Esophagus muscularis mucosa (tissue), 4 donors: Measurements from ENCODE around the gene PPM1F. TPM values are rescaled to one million over a fixed set of nuclear protein-coding genes. Genes with fewer than 3 reads are reported as not detected.

Experiments
- DNase-seq: peaks from one replicate; pipeline ENCODE4 v3.0.0-alpha.2; 2017; ENCODE audit errors: extremely low spot score
- H3K27ac ChIP-seq, 4 donors: fragments of 200-600 bp; sonication (generic); replicated peaks in 1 of 4; 1 replicate in 3 of 4; 2 replicates in 1 of 4; pipeline ENCODE4 v1.5.1; 2016 to 2019; ENCODE audit warnings: mild to moderate bottlenecking in 1 of 4
- H3K27me3 ChIP-seq, 4 donors: fragments of 200-600 bp; sonication (generic); one replicate each; pipeline versions ENCODE4 v1.5.1 to v1.6.0; 2016 to 2019
- H3K36me3 ChIP-seq, 4 donors: fragments of 200-600 bp; sonication (generic); one replicate each; pipeline ENCODE4 v1.5.1; 2016 to 2019
- H3K4me1 ChIP-seq, 4 donors: fragments of 200-600 bp; sonication (generic); one replicate each; pipeline ENCODE4 v1.5.1; 2016 to 2019
- H3K4me3 ChIP-seq, 4 donors: fragments of 200-600 bp; sonication (generic); 1 replicate in 2 of 4; 2 replicates in 2 of 4; pipeline ENCODE4 v1.5.1; 2016 to 2019; ENCODE audit warnings: mild to moderate bottlenecking in 4 of 4, moderate library complexity in 1 of 4
- H3K9me3 ChIP-seq, 4 donors: fragments of 200-600 bp; sonication (generic); 1 replicate in 3 of 4; 2 replicates in 1 of 4; pipeline ENCODE4 v1.5.1; 2016 to 2019
- EP300 ChIP-seq: sonication (generic); formaldehyde crosslinking; IDR thresholded peaks from one replicate; pipeline ENCODE4 v1.6.1; 2017; ENCODE audit warnings: antibody characterized with exemption
- POLR2A ChIP-seq: fragments of 450-650 bp; IDR thresholded peaks from one replicate; pipeline ENCODE4 v1.6.1; 2017; ENCODE audit warnings: antibody characterized with exemption, moderate library complexity, mild to moderate bottlenecking, low read depth
- POLR2AphosphoS5 ChIP-seq, 2 donors: sonication (generic); formaldehyde crosslinking; IDR thresholded peaks; one replicate each; pipeline ENCODE4 v1.6.1; 2017; ENCODE audit warnings: antibody characterized with exemption in 2 of 2
- WGBS: methylation state at CpG from one replicate; pipeline ENCODE4 v1.1.5; 2018; 5-methylcytosine and 5-hydroxymethylcytosine counted together
- intact Hi-C: fragments of 100-400 bp; cut with DNase I; formaldehyde crosslinking; loops from one replicate; pipeline ENCODE4 v1.15.1; 2023
- total RNA-seq, 4 donors: library from RNA; depleted of rRNA; stranded (reverse); fragments of >200 nt; gene quantifications; one replicate each; pipeline versions ENCODE4 v1.1.0 to v1.2.1, GENCODE V29; 2016
- TF ChIP-seq, protein P1 (sequence below), 3 experiments: fragments of 200-600 bp in 2 of 3; fragments of 450-650 bp in 1 of 3; sonication (generic) in 2 of 3; IDR thresholded peaks; one replicate each; pipeline ENCODE4 v1.5.1; 2017 to 2019; ENCODE audit warnings: antibody characterized with exemption in 3 of 3, mild to moderate bottlenecking in 2 of 3, moderate library complexity in 1 of 3

PPM1F gene
- total RNA-seq, 4 donors from 2014 or later, result 30.3 to 88.5 (median 74.1) TPM

DNA sequence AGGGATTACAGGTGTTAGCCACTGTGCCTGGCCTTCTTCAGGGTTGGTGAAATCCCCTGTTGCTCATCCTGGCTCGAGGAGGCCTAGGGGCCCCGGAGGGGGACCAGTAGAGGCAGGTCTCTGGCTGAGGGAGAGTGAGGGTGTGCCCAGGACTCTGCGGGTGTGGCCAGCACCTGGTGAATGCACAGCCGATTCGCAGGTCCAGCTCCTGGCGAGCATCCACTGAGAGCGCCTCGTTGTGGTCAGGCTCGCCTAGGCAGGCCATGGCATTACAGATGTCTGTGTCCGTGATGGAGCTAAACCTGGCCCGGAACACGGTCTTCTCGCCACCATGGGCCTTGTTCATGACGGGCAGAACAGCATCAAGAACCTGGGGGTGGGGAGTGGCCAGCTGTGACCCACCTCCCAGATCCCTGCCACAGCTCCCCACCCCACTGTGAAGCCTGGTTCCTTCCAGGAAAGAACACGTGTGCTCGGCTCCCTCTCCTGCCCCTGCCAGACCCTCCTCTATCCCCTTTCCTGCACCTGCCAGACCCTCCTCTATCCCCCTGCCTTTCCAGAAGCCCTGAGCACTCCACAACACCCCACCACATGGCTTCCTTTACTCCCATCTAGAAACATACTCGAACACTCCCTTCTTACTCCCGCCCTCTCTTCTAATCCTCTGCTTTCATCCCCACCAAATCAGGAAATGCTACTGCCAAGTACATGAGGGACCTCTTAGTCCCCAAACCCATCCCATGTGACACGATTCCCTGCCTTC is 17.6 kb upstream of the PPM1F start:
- Histone ChIP-seq H3K4me1 (no peaks in the 10 kb centered on the region), H3K4me3 (no peak overlapping the region), H3K9me3 (no peaks in the 10 kb centered on the region), H3K27ac (no peak overlapping the region), H3K36me3 (peaks cover 73 to 99% (median 98%) of the 10 kb centered on the region in 4 donors), H3K27me3 (no peaks in the 10 kb centered on the region)
- TF ChIP-seq, protein P1, sequence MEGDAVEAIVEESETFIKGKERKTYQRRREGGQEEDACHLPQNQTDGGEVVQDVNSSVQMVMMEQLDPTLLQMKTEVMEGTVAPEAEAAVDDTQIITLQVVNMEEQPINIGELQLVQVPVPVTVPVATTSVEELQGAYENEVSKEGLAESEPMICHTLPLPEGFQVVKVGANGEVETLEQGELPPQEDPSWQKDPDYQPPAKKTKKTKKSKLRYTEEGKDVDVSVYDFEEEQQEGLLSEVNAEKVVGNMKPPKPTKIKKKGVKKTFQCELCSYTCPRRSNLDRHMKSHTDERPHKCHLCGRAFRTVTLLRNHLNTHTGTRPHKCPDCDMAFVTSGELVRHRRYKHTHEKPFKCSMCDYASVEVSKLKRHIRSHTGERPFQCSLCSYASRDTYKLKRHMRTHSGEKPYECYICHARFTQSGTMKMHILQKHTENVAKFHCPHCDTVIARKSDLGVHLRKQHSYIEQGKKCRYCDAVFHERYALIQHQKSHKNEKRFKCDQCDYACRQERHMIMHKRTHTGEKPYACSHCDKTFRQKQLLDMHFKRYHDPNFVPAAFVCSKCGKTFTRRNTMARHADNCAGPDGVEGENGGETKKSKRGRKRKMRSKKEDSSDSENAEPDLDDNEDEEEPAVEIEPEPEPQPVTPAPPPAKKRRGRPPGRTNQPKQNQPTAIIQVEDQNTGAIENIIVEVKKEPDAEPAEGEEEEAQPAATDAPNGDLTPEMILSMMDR (IDR thresholded peaks at IDR 0.05), result no peak
- no peak for TF ChIP-seq POLR2A
- no peak for TF ChIP-seq POLR2AphosphoS5 (IDR thresholded peaks at IDR 0.05)
- TF ChIP-seq EP300, result no peak
- no peak for DNase-seq
- intact Hi-C loops, result no loop called here
- 89% methylated on average over 18 of the region's 19 CpGs for WGBS

DNA sequence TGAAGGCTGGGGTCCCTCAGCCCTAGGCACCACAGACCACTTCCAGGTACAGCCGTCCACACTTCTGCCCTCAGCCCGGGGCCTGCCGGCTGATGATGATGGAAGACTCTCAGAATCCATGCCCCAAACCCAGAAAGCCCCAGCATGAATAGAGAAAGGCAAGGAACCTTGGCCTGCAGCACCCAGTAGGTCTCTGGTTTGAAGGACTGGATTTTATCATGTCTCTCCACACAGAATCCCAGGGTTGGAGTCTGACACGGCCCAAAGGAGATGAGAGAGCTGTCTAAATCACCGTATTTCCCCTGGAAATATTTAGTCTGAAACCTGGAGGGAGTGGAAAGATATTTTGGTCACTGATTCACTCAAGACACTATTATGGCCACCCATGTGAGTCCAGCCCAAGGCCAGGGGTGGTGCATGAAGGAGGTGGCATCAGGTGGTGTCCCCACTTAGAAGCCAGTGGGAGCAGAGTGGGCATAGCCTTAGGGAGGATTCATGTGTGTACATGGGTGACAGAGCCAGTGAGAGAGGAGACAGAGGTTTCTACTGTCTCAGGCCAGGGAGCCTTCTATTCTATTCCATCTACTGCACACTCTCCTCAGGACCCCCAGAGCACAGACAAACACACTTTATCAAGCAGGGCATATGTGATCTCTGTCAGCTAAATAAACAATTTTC is 15.9 kb upstream of the PPM1F start:
- Histone ChIP-seq H3K4me1 (no peaks in the 10 kb centered on the region), H3K27ac (no peak overlapping the region), H3K4me3 (no peak overlapping the region), H3K27me3 (no peaks in the 10 kb centered on the region), H3K36me3 (peaks cover 79 to 99% (median 98%) of the 10 kb centered on the region in 4 donors), H3K9me3 (no peaks in the 10 kb centered on the region)
- 94% methylated on average over 5 of the region's 5 CpGs for WGBS
- TF ChIP-seq EP300, result no peak
- no peak for TF ChIP-seq POLR2A
- TF ChIP-seq, protein P1 (IDR thresholded peaks at IDR 0.05), result no peak
- TF ChIP-seq POLR2AphosphoS5 (IDR thresholded peaks at IDR 0.05), result no peak
- DNase-seq, result no peak
- intact Hi-C loops, result no loop called here

DNA sequence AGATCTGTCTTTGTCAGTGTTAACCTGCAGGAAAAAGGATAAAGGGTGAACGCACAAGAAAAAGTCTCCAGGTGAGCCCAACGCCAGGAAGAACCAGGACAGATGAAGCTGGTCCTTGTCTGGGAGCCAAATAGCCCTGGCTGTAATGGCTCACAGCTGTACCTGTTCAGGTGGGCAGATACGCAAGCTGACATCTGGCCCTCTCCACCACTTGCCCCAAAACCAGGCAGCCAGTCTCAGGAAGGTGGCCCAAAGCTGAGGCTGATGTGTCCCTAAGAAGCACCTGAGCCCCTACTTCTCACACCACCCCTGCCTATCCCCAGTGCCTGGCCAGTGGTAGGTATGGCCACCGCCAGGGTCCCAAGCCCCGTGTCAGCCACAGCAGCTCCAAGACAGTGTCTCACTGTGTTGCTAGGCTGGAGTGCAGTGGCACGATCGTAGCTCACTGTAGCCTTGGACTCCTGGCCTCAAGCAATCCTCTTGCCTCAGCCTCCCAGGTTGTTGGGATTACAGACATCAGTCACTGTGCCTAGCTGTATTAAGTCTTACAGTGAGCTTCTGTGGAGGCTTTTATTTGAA is 15.1 kb upstream of the PPM1F start:
- Histone ChIP-seq H3K36me3 (peaks cover 76 to 99% (median 98%) of the 10 kb centered on the region in 4 donors), H3K4me1 (no peaks in the 10 kb centered on the region), H3K27ac (no peak overlapping the region), H3K4me3 (no peak overlapping the region), H3K27me3 (no peaks in the 10 kb centered on the region), H3K9me3 (no peaks in the 10 kb centered on the region)
- TF ChIP-seq EP300, result no peak
- intact Hi-C loops, result no loop called here
- no peak for DNase-seq
- WGBS, result 86% methylated on average over 3 of the region's 7 CpGs

DNA sequence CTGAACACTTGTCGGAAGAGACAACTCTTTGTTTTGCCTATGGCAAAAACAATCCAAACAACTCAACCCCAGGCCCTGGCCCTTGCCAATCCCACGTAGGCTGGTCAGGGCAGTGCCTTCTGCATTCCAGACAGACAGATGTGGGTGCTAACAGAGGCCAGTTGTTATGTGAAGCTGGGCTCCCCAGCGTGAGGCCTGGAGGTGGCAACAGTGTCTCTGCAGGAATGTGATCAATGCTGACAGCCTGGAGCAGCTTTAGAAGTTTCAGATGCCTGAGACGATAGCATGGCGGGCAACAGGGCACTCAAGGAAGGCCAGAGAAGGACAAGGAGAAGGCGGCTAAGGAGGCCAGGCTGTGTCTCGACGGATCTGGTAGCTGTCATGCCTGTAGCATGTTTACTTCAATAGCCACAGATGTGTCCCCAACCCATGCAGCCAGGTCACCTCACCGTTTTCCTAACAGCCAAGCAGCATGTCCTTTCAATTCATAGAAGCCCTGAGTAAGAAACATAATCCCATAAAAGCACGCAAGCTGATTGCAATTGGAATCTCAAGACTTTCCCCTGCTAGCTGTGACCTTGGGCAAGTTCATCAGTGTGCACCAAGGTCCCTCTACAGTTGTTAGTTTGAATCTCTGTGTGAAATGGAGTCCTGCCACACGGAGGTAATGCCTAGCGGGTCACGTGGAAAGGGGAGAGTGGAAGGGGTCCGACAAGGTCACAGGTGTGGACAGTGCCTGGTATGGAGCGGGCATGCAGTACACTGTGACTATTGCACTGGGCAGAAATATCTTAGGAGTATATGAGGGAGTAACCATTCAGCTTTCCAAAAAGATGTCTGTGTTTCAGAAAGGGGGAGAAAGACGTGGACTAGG is 14.2 kb upstream of the PPM1F start:
- peaks cover 79 to 100% (median 100%) of the 10 kb centered on the region in 4 donors for H3K36me3 ChIP-seq
- 94% methylated on average over 15 of the region's 16 CpGs for WGBS

More for the DNA sequence above, 14.2 kb upstream of the PPM1F start:
- no peaks in the 10 kb centered on the region for H3K4me1 ChIP-seq
- no peak overlapping the region for H3K4me3 ChIP-seq
- H3K9me3 ChIP-seq, result no peaks in the 10 kb centered on the region
- no peak for DNase-seq
- no peak overlapping the region for H3K27ac ChIP-seq
- H3K27me3 ChIP-seq, result no peaks in the 10 kb centered on the region
- TF ChIP-seq POLR2A (no peak), POLR2AphosphoS5 (IDR thresholded peaks at IDR 0.05) (no peak), EP300 (no peak)
- TF ChIP-seq, protein P1 (IDR thresholded peaks at IDR 0.05), result no peak
- intact Hi-C loops, result no loop called here
